HG02588 (cell line): ENCODE measurements around the gene FYB2.

ENCODE experiments used
- ATAC-seq: cut with Tn5 transposase; IDR thresholded peaks from one replicate; pipeline ENCODE4 v1.9.1; 2021; ENCODE audit warnings: mild to moderate bottlenecking, moderate library complexity; ENCODE audit not compliant: unreplicated experiment

Gene FYB2

DNA sequence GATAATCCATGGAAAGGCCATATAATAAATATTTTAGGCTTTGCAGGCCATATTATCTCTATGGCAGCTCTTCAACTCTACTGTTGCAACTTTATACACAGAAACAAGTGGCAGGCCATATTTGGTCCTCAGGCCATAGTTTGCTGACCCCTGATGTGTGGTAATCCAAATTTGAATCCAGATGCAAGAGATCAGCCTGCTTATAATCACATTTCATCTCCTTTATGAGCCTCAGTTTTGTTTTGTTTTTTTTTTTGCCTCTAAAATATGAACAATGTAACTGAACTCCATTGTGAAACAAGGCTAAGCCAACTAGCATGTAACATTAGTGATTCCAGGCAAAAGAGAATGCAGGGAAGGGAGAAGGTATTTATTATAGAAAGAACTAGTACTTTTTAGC lies 92.5 kb downstream of the FYB2 start:
- ATAC-seq = no peak

DNA sequence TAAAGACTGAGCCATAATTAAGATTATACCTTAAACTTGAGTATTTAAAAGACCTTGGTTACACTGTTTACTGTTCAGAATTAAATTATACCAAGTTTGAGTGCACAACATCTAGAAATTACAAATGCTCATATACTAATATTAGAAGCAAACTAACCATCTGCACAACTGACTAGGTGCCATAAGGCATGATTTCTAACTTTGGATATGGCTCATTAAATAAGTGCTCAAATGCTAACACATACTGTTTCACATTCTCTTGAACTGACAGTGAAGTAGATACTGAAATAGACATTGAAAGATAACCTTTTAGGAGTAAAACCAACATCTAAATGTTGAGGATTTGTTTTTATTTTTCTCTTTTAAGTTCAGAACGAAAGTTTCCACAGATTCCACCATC lies 100.0 kb downstream of the FYB2 start:
- no peak for ATAC-seq

DNA sequence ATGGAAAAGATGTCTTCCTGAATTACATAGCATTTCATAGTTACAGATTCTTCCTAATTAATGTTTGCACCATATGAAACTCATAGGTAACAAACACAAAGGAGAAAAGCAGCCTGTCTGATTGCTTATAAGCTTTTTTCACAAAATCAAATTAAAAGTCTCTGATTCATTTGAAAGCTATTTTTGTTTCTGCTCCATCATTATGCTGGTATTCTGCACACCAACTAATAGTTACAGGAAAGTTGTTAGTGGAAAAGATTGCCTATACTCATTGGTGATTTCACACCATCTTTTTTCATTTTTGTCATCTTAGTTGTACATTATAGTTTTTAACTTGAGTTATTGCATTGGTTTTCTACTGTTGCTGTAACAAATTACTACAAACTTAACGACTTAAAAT lies 104.0 kb downstream of the FYB2 start:
- ATAC-seq = no peak

DNA sequence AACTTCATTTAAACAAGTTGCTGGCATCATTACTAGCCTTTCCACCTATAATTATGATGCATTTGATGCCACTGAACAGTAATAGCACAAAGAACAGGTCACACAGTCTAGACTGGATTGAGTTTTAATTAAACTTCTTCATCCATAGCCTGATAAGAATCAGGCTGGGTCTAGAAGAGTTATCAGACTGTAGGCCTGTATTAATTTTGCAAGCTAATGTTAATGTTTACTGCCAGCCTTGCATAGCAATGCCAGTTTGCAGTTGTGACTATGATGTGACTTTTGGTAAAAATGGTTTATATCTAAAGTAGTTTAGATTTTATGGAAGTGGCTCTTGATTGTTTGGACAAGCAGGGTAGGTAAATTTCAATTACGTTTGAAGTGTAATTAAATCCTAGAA lies 106.1 kb downstream of the FYB2 start:
- ATAC-seq = no peak

- ATAC-seq = no peak
These were observed 107.1 kb downstream of the FYB2 start for GRCh38 chr1:56712150-56712549.

GRCh38 chr1:56710646-56711045 lies 108.6 kb downstream of the FYB2 start:
- ATAC-seq = no peak

DNA sequence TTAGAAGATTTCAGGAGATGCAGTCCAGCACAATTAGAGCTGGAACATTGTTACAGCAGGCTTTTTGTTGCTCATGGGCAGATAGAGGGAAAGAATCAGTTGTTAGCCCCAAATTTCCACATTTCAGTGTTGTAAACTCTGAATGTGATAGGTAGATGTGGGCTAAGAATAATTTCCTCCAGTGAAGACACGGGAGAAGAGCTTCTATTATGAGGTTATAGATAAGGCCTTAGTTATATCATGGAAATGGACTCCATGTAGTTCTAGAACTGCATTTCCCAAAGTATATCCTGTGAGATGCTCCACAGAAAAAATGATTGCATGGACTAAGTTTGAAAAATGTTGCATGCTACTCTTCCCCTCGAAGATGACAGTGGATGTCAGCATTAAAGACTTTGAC lies 109.2 kb downstream of the FYB2 start:
- ATAC-seq = no peak

DNA sequence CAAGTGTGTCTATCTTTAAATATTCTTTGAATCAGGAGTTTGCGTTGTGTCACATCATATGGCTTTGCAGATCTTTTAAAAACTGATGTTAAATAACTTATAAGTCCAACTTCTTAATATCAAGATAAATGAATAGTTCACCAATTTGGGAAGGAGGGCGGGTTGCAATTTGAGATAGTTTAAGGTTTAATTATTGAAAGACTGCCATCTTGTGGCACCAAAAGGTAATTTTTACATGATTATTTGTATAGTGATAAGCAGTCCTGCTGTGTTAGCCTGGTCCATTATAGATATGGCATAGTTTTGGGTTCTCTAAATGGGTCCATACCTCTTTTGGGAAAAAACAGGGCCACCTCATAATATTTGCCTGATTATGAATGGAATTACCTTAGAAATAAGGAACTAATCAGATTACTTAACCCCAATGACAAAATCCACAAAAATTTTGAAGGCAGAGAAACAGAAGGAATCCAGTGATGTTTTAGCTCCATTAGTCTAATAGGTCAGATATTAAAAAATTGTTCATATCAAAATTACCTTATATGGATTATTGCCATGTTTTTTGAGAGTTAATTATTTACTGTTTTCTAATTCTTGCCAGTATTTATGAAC lies 109.8 kb downstream of the FYB2 start:
- peak; percentile 60 for ATAC-seq

- ATAC-seq = no peak
These were observed 111.8 kb downstream of the FYB2 start for GRCh38 chr1:56707379-56707778.

- no peak for ATAC-seq
These were observed 115.5 kb downstream of the FYB2 start for GRCh38 chr1:56703747-56704146.

GRCh38 chr1:56696663-56697062 lies 122.5 kb downstream of the FYB2 start:
- ATAC-seq = no peak

DNA sequence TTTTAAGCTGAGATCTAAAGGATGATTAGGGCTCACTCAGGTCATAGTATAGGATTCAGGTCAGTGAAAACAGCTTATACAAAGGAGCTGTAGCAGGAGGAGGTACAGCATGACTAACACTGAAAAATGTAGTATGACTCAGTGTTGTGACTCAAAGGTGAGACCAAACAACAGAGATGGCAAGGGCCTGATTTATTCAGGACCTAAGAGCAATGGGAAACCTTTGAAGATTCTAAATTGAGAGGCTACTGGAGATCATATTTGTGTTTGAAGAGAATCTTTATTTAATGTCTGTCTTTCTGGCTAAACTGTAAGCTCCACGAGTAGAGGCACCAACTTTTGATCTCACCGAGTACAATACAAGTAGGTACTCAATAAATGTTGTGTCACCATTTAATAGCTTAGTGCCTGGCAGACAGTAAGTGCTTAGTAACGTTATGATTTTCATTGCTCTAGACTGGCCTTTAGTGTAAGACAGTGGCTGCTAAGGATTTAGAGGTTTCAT lies 130.6 kb downstream of the FYB2 start:
- ATAC-seq = peak; percentile 74

- ATAC-seq = no peak
These were observed 133.0 kb downstream of the FYB2 start for GRCh38 chr1:56686169-56686568.

DNA sequence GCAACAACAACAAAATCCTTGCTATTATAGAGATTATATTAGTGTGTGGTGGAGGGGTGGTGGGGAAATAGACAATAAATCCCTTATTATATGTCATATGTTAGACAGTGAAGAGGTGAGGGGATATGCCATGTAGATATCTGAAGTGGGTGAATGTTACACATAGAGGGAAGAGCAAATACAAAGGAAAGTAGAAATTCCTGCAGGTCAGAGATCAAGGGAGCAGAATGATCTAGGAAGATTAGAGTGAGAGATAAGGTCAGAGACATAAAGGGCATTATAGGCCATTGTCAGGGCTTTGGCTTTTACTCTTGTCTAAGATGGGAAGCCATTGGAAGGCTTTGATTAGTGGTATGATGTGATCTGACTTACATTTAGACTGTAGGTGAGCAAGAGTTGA lies 135.6 kb downstream of the FYB2 start:
- no peak for ATAC-seq

DNA sequence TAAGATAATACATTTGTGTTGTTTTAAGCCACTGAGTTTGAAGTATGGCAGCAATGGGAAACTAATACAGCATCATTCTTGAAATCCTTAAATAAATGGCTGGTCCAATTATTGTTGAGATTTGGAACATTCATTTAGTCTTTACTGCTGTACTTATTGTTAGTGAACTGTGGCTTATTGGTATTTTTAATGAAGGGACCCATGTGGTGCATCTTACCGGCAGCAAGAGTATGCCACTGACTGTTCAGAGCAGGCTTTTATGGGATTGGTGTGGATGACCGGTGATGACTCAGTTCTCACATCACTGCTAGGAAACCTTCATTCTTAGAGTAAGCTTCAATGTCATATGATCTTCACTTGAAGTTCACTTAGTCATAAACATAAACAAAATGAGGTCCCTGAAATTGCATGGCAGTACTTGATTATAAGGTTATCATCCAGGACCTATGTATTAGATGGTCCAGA lies 142.6 kb downstream of the FYB2 start:
- no peak for ATAC-seq

GRCh38 chr1:56675763-56676162 lies 143.4 kb downstream of the FYB2 start:
- no peak for ATAC-seq

- no peak for ATAC-seq
These were observed 146.6 kb downstream of the FYB2 start for GRCh38 chr1:56672579-56672978.

DNA sequence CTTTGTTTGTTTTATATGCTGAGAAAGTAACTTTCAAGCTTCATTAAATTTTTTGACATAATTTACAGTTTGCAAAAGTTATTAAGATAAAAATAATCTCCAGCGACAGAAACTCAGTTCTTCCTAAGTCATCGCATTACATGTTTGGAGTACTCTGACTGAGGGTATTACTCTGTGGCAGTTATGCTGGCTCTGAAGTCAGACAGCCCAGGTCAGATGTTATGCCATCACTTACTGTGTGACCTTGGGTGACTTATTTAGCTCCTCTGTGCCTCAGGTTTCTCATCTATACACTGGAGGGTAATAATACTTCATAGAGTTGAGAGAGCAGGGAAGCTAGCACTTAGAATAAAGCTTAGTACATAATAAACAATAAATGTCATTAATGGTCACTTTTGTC lies 147.7 kb downstream of the FYB2 start:
- ATAC-seq = no peak

- no peak for ATAC-seq
These were observed 148.1 kb downstream of the FYB2 start for GRCh38 chr1:56671085-56671484.

DNA sequence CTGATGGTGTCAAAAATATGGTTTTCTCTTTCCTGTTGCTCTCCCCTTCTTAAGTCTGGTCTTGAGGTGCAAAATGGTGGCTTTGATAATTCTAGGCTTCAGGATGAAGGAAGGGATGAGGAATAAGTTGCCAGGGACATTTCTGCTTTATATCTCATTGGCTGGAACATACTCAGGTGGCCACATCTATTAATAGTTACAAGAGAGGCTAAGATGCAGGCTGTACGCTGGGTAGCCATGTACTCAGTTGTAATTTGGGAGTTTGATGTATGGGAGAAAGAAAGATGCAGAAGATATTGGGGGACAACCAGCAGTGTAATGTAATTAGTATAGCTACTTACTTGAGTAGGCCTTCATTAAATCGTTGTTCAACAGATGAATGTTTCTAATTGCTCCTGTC lies 148.9 kb downstream of the FYB2 start:
- ATAC-seq = no peak
